ENCODE results near the gene SDHB. TPM values are rescaled to one million over a fixed set of nuclear protein-coding genes. Genes with fewer than 3 reads are reported as not detected.

The SDHB gene
- total and polyA plus RNA-seq, 2 of the 8 experiments (the other 6 are each of a cell fraction or from before 2014, with no cell fraction given): 84.0 to 98.7 TPM

GRCh38 chr1:16989676-16990391, 64.0 kb downstream of the SDHB start (continued):
- no peak for TF ChIP-seq GABPA (IDR thresholded peaks at IDR 0.05; ENCODE audit: borderline replicate concordance, insufficient read depth, low read length)
